Smooth muscle cell (in vitro differentiated cells): ENCODE measurements around the gene PRKCQ. TPM values are rescaled to one million over a fixed set of nuclear protein-coding genes. Genes with fewer than 3 reads are reported as not detected.

Experiments used
- DNase-seq: peaks from one replicate; lab custom pipeline; 2025; ENCODE audit not compliant: unreplicated experiment; lab: John Stamatoyannopoulos, UW
- H2AFZ ChIP-seq: fragments of 200-600 bp; sonication (generic); 2 replicates; pipeline ENCODE4 v1.6.0; 2016; ENCODE audit warnings: antibody characterized with exemption, low read depth, mild to moderate bottlenecking
- H3F3A ChIP-seq: fragments of 200-600 bp; sonication (generic); 2 replicates; pipeline ENCODE4 v1.6.0; 2017; ENCODE audit warnings: antibody characterized with exemption, low read depth
- H3K27ac ChIP-seq: fragments of 200-600 bp; sonication (generic); 2 replicates; pipeline ENCODE4 v1.5.1; 2016; ENCODE audit warnings: low read depth, mild to moderate bottlenecking
- H3K27me3 ChIP-seq: fragments of 200-600 bp; sonication (generic); 2 replicates; pipeline ENCODE4 v1.6.1; 2016; ENCODE audit warnings: low read depth, mild to moderate bottlenecking
- H3K36me3 ChIP-seq: fragments of 200-600 bp; sonication (generic); 2 replicates; pipeline ENCODE4 v1.5.1; 2016; ENCODE audit warnings: low read depth
- H3K4me1 ChIP-seq: fragments of 200-600 bp; sonication (generic); 2 replicates; pipeline ENCODE4 v1.5.1; 2016; ENCODE audit warnings: low read depth
- H3K4me2 ChIP-seq: fragments of 200-600 bp; sonication (generic); 2 replicates; pipeline ENCODE4 v1.6.0; 2016; ENCODE audit warnings: mild to moderate bottlenecking
- H3K4me3 ChIP-seq: fragments of 200-600 bp; sonication (generic); 2 replicates; pipeline ENCODE4 v1.5.1; 2016; ENCODE audit warnings: mild to moderate bottlenecking
- H3K79me2 ChIP-seq: fragments of 200-600 bp; sonication (generic); 2 replicates; pipeline ENCODE4 v1.6.0; 2016; ENCODE audit warnings: low read depth, mild to moderate bottlenecking
- H3K9ac ChIP-seq: fragments of 200-600 bp; sonication (generic); 2 replicates; pipeline ENCODE4 v1.6.0; 2016; ENCODE audit warnings: low read depth
- H3K9me3 ChIP-seq: fragments of 200-600 bp; sonication (generic); replicated peaks from 2 replicates; pipeline ENCODE4 v1.5.1; 2016; ENCODE audit warnings: low read depth
- H4K20me1 ChIP-seq: fragments of 200-600 bp; sonication (generic); 2 replicates; pipeline ENCODE4 v1.6.0; 2016; ENCODE audit warnings: low read depth
- WGBS: methylation state at CpG from one replicate; pipeline ENCODE4 v1.1.7; 2016; ENCODE audit warnings: low lambda C conversion rate; 5-methylcytosine and 5-hydroxymethylcytosine counted together
- polyA plus RNA-seq: library from polyadenylated mRNA; unstranded; fragments of >200 nt; fragmentation: Nextera tagmentation; extraction: Ambion mirVana; gene quantifications from 2 replicates; pipeline ENCODE4 v1.2.1, GENCODE V29; 2016
- total RNA-seq: library from RNA; depleted of rRNA; stranded (reverse); fragments of >200 nt; gene quantifications from 2 replicates; pipeline ENCODE4 v1.2.3, GENCODE V29; 2014
- TF ChIP-seq, protein P1 (sequence below): fragments of 200-600 bp; sonication (generic); IDR thresholded peaks from 2 replicates; pipeline ENCODE4 v1.5.1; 2017; ENCODE audit warnings: borderline replicate concordance, mild to moderate bottlenecking, antibody characterized with exemption; ENCODE audit not compliant: insufficient read depth, poor library complexity, severe bottlenecking

The PRKCQ gene
- total and polyA plus RNA-seq, 2 experiments from 2014 or later = 0.27 to 0.38 TPM

DNA sequence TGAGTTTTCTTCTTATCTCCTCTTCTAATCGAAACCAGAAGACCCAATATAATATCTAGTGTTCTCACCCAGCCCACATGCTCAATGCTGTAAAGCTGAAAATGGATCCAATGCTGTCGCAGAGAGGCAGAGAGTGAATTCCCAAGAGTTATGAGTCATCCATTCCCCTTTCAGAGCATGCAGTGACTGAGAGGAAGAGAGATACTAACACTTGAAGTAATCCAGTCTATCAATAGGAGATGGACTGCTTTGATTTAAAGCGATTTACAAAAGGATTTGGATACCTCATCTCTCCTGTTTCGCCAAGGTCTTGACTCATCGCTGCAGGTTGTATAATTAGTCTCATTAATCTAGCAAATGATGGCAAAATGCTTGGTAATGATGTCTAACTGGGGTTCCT lies 41.5 kb upstream of the PRKCQ start:
- 20% methylated on average over 5 of the region's 5 CpGs for WGBS
- DNase-seq = no peak
- TF ChIP-seq, protein P1, sequence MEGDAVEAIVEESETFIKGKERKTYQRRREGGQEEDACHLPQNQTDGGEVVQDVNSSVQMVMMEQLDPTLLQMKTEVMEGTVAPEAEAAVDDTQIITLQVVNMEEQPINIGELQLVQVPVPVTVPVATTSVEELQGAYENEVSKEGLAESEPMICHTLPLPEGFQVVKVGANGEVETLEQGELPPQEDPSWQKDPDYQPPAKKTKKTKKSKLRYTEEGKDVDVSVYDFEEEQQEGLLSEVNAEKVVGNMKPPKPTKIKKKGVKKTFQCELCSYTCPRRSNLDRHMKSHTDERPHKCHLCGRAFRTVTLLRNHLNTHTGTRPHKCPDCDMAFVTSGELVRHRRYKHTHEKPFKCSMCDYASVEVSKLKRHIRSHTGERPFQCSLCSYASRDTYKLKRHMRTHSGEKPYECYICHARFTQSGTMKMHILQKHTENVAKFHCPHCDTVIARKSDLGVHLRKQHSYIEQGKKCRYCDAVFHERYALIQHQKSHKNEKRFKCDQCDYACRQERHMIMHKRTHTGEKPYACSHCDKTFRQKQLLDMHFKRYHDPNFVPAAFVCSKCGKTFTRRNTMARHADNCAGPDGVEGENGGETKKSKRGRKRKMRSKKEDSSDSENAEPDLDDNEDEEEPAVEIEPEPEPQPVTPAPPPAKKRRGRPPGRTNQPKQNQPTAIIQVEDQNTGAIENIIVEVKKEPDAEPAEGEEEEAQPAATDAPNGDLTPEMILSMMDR = no peak
- Histone ChIP-seq H3K36me3 (no peaks in the 10 kb centered on the region), H3F3A (no peaks in the 10 kb centered on the region), H2AFZ (no peak overlapping the region), H3K79me2 (no peaks in the 10 kb centered on the region), H3K4me2 (peak overlapping the region; percentile 43), H3K27me3 (no peaks in the 10 kb centered on the region), H3K4me1 (peaks cover 3% of the 10 kb centered on the region), H3K27ac (no peak overlapping the region), H3K9me3 (no peaks in the 10 kb centered on the region), H3K9ac (no peak overlapping the region), H3K4me3 (no peak overlapping the region), H4K20me1 (no peaks in the 10 kb centered on the region)

DNA sequence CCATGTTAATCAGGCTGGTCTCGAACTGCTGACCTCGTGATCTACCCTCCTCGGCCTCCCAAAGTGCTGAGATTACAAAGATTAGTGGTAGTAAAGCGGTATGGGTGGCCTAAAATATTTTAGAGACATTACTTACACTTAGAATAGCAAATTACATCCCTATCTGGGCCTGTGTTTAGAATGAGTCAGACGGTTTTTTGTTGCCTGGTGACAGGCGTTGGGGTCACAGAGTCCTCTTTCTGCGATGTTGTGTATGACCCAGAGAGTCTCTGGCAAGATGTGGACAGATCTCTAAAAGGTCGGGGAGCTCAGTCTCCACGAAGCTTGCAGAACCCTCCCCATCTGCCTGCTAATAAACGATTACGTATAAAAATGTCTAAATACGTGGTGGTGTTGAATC lies 39.6 kb upstream of the PRKCQ start:
- no peaks in the 10 kb centered on the region for H3K27me3 ChIP-seq
- H3F3A ChIP-seq = no peaks in the 10 kb centered on the region
- no peak overlapping the region for H3K27ac ChIP-seq
- no peaks in the 10 kb centered on the region for H3K79me2 ChIP-seq
- TF ChIP-seq, protein P1 = no peak
- no peak overlapping the region for H3K4me3 ChIP-seq
- no peaks in the 10 kb centered on the region for H3K9me3 ChIP-seq
- H3K9ac ChIP-seq = no peak overlapping the region
- H3K4me1 ChIP-seq = peaks cover 3% of the 10 kb centered on the region
- no peaks in the 10 kb centered on the region for H3K36me3 ChIP-seq
- H2AFZ ChIP-seq = no peak overlapping the region
- DNase-seq = no peak
- 57% methylated on average over 12 of the region's 12 CpGs for WGBS
- H3K4me2 ChIP-seq = no peak overlapping the region
- H4K20me1 ChIP-seq = no peaks in the 10 kb centered on the region

DNA sequence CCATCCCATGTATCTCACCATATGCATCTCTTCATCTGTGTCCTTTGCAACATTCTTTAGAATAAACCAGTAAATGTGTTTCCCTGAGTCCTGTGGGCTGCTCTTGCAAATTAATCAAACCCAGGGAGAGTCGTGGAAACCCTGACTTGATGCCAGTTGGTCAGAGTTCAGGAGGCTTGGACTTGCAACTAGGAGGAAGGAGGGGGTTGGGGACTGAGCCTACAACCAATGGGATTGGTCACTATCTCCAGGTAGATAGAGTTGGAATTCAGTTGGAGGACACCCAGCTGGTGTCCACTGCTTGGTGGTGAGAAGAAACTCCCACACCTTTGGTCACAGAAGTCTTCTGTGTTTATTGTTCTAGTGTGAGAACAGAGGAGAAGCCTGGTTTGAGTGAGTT lies 38.3 kb upstream of the PRKCQ start:
- Histone ChIP-seq H3K27me3 (no peaks in the 10 kb centered on the region), H3F3A (no peaks in the 10 kb centered on the region), H2AFZ (no peak overlapping the region), H3K9ac (no peak overlapping the region), H3K4me3 (no peak overlapping the region), H3K4me2 (no peak overlapping the region), H3K36me3 (no peaks in the 10 kb centered on the region), H3K4me1 (no peaks in the 10 kb centered on the region), H3K27ac (no peak overlapping the region), H4K20me1 (no peaks in the 10 kb centered on the region), H3K79me2 (no peaks in the 10 kb centered on the region), H3K9me3 (no peaks in the 10 kb centered on the region)
- WGBS = 32% methylated on average over 1 of the region's 1 CpG
- DNase-seq = no peak
- TF ChIP-seq, protein P1 = no peak

DNA sequence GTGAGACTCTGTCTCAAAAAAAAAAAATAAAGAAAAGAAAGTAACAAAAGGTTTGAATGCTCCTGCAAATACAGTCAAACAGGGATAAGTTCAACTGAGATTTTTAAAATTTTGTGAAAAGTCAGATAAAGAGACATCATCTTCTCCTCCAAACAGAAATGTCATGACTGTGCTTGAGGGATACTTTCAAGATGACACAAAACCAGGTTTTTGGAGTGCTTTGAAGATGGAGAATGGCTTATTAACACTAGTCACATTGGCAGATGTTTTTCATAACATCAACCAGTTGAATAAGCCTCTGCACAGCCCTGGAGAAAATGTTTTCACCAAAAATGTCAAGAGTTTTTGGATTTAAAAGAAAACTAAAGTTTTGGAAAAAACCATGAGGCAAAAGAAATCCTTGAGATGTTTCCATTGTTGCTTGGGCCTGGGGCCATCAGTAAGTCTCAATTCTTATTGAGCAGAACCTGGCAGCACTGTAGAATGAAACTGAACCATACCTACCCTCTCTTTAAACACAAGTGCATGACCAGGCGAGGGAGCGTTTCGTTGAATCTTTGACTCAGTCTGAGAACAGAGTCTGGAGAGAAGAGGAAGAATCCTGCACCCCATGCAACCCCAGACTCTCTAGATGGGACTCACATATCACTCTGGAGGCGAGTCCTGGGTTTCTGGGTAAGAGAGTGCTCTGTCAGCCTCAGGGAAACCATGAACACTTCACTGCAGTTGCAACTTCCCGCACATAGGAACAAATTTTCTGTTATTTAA lies 37.4 kb upstream of the PRKCQ start:
- H3K9me3 ChIP-seq = no peaks in the 10 kb centered on the region
- H3K4me1 ChIP-seq = no peaks in the 10 kb centered on the region
- H4K20me1 ChIP-seq = no peaks in the 10 kb centered on the region
- no peaks in the 10 kb centered on the region for H3K36me3 ChIP-seq
- no peaks in the 10 kb centered on the region for H3K79me2 ChIP-seq
- H3K4me2 ChIP-seq = no peak overlapping the region
- WGBS = 98% methylated on average over 5 of the region's 5 CpGs
- H2AFZ ChIP-seq = no peak overlapping the region
- no peak overlapping the region for H3K4me3 ChIP-seq
- H3K27ac ChIP-seq = no peak overlapping the region
- TF ChIP-seq, protein P1 = no peak
- no peaks in the 10 kb centered on the region for H3F3A ChIP-seq
- no peak for DNase-seq
- no peak overlapping the region for H3K9ac ChIP-seq
- no peaks in the 10 kb centered on the region for H3K27me3 ChIP-seq
